ENCODE measurements around the gene SCFD2. TPM values are rescaled to one million over a fixed set of nuclear protein-coding genes. Genes with fewer than 3 reads are reported as not detected.
"Not testable (repeated sequence)": the region's sequence is repeated elsewhere in the genome, so short reads cannot be mapped to it uniquely, and the experiment has no call there.

The SCFD2 gene
- total RNA-seq, 1 donor from 2014 or later, result 18.6 TPM

GRCh38 chr4:53221832-53222480 lies 143.9 kb downstream of the SCFD2 start:
- Mint-ChIP-seq H3K4me1 (no peaks in the 10 kb centered on the region), H3K9me3 (peaks cover 8% of the 10 kb centered on the region), H3K36me3 (ENCODE audit: low read depth) (peaks cover 10% of the 10 kb centered on the region), H3K27me3 (ENCODE audit: low read depth) (no peaks in the 10 kb centered on the region), H3K4me3 (no peak overlapping the region), H3K27ac (ENCODE audit: unreplicated experiment) (no peak overlapping the region)
- TF ChIP-seq CTCF (conservative IDR thresholded peaks at IDR 0.05), result no peak
- DNase-seq (ENCODE audit: low read depth, low spot score), result no peak

GRCh38 chr4:53219148-53219547 lies 146.7 kb downstream of the SCFD2 start:
- not testable (repeated sequence) for H3K27ac Mint-ChIP-seq (ENCODE audit: unreplicated experiment)

GRCh38 chr4:53208753-53209152 lies 157.1 kb downstream of the SCFD2 start:
- no peak for TF ChIP-seq CTCF (conservative IDR thresholded peaks at IDR 0.05)
- H3K36me3 Mint-ChIP-seq (ENCODE audit: low read depth), result peaks cover 6% of the 10 kb centered on the region
- no peaks in the 10 kb centered on the region for H3K4me1 Mint-ChIP-seq
- H3K27me3 Mint-ChIP-seq (ENCODE audit: low read depth), result no peaks in the 10 kb centered on the region
- H3K27ac Mint-ChIP-seq (ENCODE audit: unreplicated experiment), result no peak overlapping the region
- peaks cover 6% of the 10 kb centered on the region for H3K9me3 Mint-ChIP-seq
- no peak for DNase-seq (ENCODE audit: low read depth, low spot score)
- H3K4me3 Mint-ChIP-seq, result no peak overlapping the region

More at GRCh38 chr4:53219148-53219547, 146.7 kb downstream of the SCFD2 start:
- not testable (repeated sequence) for DNase-seq (ENCODE audit: low read depth, low spot score); H3K4me3 Mint-ChIP-seq; H3K27me3 Mint-ChIP-seq (ENCODE audit: low read depth); H3K4me1 Mint-ChIP-seq; H3K9me3 Mint-ChIP-seq
- peaks cover 13% of the 10 kb centered on the region for H3K36me3 Mint-ChIP-seq (ENCODE audit: low read depth)

GRCh38 chr4:53205970-53206369 lies 159.9 kb downstream of the SCFD2 start:
- H3K27me3 Mint-ChIP-seq (ENCODE audit: low read depth), result no peaks in the 10 kb centered on the region
- peaks cover 3% of the 10 kb centered on the region for H3K36me3 Mint-ChIP-seq (ENCODE audit: low read depth)
- no peak for TF ChIP-seq CTCF (conservative IDR thresholded peaks at IDR 0.05)
- no peak overlapping the region for H3K27ac Mint-ChIP-seq (ENCODE audit: unreplicated experiment)
- DNase-seq (ENCODE audit: low read depth, low spot score), result no peak
- no peaks in the 10 kb centered on the region for H3K4me1 Mint-ChIP-seq
- peaks cover 3% of the 10 kb centered on the region for H3K9me3 Mint-ChIP-seq
- H3K4me3 Mint-ChIP-seq, result no peak overlapping the region

- H3K4me3 Mint-ChIP-seq, result no peak overlapping the region
- no peak for DNase-seq (ENCODE audit: low read depth, low spot score)
- H3K9me3 Mint-ChIP-seq, result no peaks in the 10 kb centered on the region
- no peaks in the 10 kb centered on the region for H3K27me3 Mint-ChIP-seq (ENCODE audit: low read depth)
- H3K4me1 Mint-ChIP-seq, result peaks cover 13% of the 10 kb centered on the region
- no peaks in the 10 kb centered on the region for H3K36me3 Mint-ChIP-seq (ENCODE audit: low read depth)
- H3K27ac Mint-ChIP-seq (ENCODE audit: unreplicated experiment), result no peak overlapping the region
- TF ChIP-seq CTCF (conservative IDR thresholded peaks at IDR 0.05), result no peak
Observed at GRCh38 chr4:53199356-53199755, 166.5 kb downstream of the SCFD2 start.

GRCh38 chr4:53197772-53198142 lies 168.1 kb downstream of the SCFD2 start:
- Mint-ChIP-seq H3K9me3 (no peaks in the 10 kb centered on the region), H3K4me3 (no peak overlapping the region), H3K36me3 (ENCODE audit: low read depth) (no peaks in the 10 kb centered on the region), H3K27me3 (ENCODE audit: low read depth) (no peaks in the 10 kb centered on the region), H3K27ac (ENCODE audit: unreplicated experiment) (no peak overlapping the region), H3K4me1 (peaks cover 13% of the 10 kb centered on the region)
- no peak for TF ChIP-seq CTCF (conservative IDR thresholded peaks at IDR 0.05)
- DNase-seq (ENCODE audit: low read depth, low spot score), result no peak
